Activated CD4-positive, alpha-beta memory T cell treated with anti-CD3 and anti-CD28 coated beads for 36 hours (primary cell): ENCODE measurements around the gene MARCHF7. TPM values are rescaled to one million over a fixed set of nuclear protein-coding genes. Genes with fewer than 3 reads are reported as not detected.

ENCODE experiments used
- total RNA-seq, 2 experiments: library from RNA; stranded (reverse); gene quantifications; one replicate each; pipeline ENCODE4 v1.2.3, GENCODE V29; 2021

Gene MARCHF7
- total RNA-seq, 2 experiments from 2014 or later: 84.0 to 86.7 TPM

Other genes starting within 250 kb of the MARCHF7 start
- gene BAZ2B, start 96.0 kb upstream of the MARCHF7 start, total RNA-seq: 10 to 100 TPM in 1 of 2 experiments, 1 to 10 TPM in 1; 9.1 to 10.2 TPM
- gene CD302, start 85.7 kb downstream of the MARCHF7 start, total RNA-seq: under 1 TPM; 0.55 to 0.56 TPM
- 10 to 100 TPM; 65.0 to 66.5 TPM for gene LY75, start 192.2 kb downstream of the MARCHF7 start, total RNA-seq